Right lobe of liver (tissue), 4 donors: ENCODE data around the gene RGS13.

ENCODE experiments used
- CTCF ChIP-seq, 4 donors: fragments of 200-600 bp in 3 of 4; fragments of 450-650 bp in 1 of 4; IDR thresholded peaks; one replicate each; pipeline versions ENCODE4 v1.5.1 to v1.8.0; 2016 to 2022; ENCODE audit warnings: antibody characterized with exemption in 4 of 4, mild to moderate bottlenecking in 2 of 4
- POLR2A ChIP-seq: fragments of 450-650 bp; IDR thresholded peaks from one replicate; pipeline ENCODE4 v1.6.1; 2017; ENCODE audit warnings: antibody characterized with exemption, mild to moderate bottlenecking
- donor health status: DM: no; HTN: no; CAD: no.
- donor health status: DM: no; HTN: no; CAD: no.
- donor health status: DM: no; HTN: yes; CAD: no.

DNA sequence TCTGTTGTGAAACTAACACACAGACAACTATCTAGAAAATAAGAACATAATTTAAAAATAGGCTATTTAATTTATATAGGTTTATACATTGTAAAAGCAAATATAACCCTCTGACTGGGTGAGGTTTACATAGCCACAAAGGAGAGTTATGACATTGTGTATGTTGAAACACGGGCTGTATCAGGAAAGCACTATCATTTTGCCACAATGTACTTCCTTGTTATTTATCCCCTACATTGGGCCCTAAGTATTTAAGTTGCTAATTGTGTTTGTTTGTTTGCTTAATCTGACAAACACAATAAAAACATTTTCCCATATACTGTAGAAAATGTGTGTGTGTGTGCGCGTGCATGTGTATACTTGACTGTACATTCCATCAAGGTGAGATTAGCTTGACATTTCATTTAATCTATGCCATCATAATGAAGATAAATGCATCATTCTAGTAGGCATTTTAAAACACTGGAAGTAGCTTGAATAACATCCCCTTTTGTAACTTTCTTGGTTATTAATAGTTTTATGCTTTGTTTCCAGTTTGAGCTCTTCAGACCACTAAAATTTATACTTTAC is 72.1 kb downstream of the RGS13 start:
- TF ChIP-seq CTCF (IDR thresholded peaks at IDR 0.05) (no peak), POLR2A (no peak)
